ENCODE results near the gene PBX1. TPM values are rescaled to one million over a fixed set of nuclear protein-coding genes. Genes with fewer than 3 reads are reported as not detected.

The PBX1 gene
- total RNA-seq, 1 experiment from 2014 or later: 1.9 TPM

DNA sequence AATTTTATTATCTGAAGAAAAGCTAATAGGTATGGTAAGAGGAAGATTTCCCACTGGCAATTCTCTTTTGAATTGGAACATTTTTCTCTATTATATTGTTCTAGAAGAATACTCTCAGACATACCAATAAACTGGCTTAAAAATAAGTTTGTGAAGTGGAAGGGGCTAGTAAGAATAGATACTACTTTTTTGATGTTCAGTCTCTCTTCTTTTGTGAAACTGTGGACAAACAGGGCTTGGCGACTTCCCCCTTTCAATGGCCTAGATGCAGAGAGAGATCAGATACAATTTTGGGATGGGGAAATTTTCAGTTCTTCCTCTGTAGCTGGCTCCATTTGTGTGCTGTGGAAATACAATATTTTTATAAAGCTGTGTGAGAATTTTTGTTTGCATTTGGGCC lies 2.5 kb downstream of the PBX1 start:
- DNase-seq (ENCODE audit: low read depth, low spot score): no peak
- in situ Hi-C loops (cut with HindIII; ENCODE audit: low pct_unique_long_range_greater_than_20kb, low sequenced_read_pairs): no loop called here

DNA sequence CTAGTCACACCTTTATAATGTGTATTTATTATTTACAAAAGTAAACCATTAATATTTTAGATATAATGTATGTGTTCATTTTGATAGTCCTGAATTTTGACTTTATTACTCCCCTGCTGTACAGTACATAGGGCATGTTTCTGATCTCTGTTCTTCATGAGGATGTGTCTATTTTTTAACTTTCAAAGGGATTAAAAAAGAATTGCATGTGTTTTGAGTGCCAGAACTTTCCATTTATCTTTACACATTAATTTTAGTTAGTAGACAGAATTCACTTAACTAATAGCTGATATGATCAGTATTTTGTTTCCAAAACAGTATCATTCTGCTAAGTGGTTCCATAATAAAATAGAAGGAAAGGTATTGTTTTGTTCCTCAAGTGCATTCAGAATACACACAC lies 3.1 kb downstream of the PBX1 start:
- no peak for DNase-seq (ENCODE audit: low read depth, low spot score)
- in situ Hi-C loops (cut with HindIII; ENCODE audit: low pct_unique_long_range_greater_than_20kb, low sequenced_read_pairs): no loop called here

GRCh38 chr1:164562511-164562910 lies 3.5 kb downstream of the PBX1 start:
- in situ Hi-C loops (cut with HindIII; ENCODE audit: low pct_unique_long_range_greater_than_20kb, low sequenced_read_pairs): no loop called here
- DNase-seq (ENCODE audit: low read depth, low spot score): no peak

DNA sequence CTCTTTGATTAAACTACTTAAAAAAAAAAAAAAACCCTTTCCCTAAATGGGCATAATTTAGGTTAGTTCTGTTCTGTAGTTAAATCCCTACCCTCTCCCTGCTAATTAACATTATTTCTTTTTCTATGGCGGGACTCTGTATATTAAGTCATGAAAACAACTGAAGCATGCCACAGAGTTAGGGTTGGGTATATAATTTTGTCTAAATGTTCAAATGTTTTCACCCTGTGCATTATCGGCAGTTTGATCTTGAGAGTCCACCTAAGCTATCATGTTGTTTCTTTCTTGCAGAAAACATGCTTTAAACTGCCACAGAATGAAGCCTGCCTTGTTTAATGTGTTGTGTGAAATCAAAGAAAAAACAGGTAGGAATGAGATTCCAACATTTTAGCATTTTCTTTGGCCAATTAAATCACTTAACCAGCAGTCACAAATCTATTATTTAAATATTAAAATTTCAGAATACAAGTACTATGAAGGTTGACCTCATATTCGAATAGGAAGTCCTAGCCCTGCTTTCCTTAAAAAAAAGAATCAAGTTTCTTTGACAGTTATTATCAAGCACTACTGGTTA lies 4.0 kb downstream of the PBX1 start:
- DNase-seq (ENCODE audit: low read depth, low spot score): no peak
- in situ Hi-C loops (cut with HindIII; ENCODE audit: low pct_unique_long_range_greater_than_20kb, low sequenced_read_pairs): no loop called here

DNA sequence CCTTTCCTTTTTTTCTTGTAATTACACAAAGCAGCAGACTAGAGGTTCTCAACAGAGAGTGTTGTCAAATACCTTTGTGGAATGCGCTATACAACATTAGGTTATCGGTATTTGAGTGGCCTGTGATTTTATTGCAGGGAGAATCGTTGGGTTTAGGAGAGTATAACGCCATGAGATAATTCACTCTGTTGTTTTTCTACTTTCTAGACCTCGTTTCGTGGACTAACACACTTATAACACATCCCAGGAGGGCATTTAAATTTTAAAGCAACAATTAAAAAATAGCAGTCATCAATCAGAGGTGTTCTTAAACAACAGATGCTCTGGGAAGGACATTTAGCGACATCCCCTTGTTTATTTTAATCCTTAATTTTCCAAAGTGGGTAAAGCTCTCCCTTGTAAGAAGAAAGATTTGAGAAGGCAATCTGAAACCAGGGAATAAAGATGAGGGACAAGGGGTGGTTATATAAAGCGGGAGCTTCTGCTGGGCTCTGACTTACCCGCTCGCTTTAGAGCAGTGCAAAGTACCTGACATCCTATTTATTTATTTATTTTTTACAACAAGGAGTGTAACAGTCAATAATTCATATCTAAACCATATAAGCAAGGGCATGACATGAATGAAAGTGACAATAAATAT lies 4.9 kb downstream of the PBX1 start:
- in situ Hi-C loops (cut with HindIII; ENCODE audit: low pct_unique_long_range_greater_than_20kb, low sequenced_read_pairs): no loop called here
- DNase-seq (ENCODE audit: low read depth, low spot score): no peak

DNA sequence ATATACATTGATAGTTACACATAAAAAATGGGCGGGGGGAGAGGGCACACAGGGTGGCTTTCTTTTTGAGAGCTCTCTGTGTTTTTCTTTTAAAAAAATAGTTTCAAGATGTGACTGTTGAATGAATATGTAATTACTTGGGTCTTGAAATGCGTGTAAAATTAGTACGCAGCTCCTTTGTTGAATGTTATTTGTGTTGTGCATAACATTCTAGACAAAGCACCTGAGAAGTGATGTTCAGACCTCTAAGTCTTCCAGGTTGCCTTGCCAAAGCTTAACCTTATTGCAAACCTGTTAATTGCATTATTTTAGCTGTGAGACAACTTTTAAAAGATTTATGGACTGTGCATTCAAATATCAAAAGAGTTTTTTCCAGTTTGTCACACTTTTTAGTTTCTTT lies 5.4 kb downstream of the PBX1 start:
- in situ Hi-C loops (cut with HindIII; ENCODE audit: low pct_unique_long_range_greater_than_20kb, low sequenced_read_pairs): no loop called here
- no peak for DNase-seq (ENCODE audit: low read depth, low spot score)

DNA sequence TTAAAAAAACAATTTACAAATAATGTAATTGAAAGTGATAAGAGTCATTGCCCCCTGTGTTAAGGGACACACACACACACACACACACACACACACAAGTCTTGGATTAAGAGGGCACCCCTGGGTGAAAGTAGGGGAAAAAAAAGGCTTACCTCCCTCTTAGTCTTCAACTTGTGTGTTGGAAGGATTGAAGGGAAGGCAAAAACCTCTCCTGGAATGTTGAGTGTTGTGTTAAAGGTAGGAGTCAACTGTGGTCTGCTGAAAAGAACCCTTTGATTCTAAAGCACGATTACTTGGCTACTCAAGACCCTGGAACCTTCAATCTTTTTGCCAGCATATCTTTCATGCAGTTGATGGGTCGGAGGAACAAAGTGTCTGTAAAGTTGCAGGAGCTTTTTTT lies 6.4 kb downstream of the PBX1 start:
- in situ Hi-C loops (cut with HindIII; ENCODE audit: low pct_unique_long_range_greater_than_20kb, low sequenced_read_pairs): no loop called here
- no peak for DNase-seq (ENCODE audit: low read depth, low spot score)

DNA sequence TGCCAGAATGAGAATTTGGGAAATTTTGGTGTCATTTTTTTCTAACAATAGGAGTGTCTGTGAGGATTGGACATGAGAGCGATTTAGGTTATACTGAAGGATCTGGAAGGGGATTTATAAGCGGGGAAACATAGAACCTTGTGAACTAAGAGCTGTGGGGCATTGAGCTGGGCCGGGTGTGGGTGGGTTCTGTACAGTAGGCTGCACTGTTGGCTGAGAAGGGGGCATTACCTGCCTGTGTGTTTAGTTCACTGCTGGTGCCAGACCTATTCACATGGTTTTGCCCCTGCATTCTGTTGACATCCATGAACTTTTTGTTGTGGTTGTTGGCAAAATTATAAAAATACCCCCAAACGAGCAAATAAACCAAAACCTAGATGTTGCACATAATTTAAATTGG lies 8.8 kb downstream of the PBX1 start:
- no peak for DNase-seq (ENCODE audit: low read depth, low spot score)
- in situ Hi-C loops (cut with HindIII; ENCODE audit: low pct_unique_long_range_greater_than_20kb, low sequenced_read_pairs): no loop called here

- DNase-seq (ENCODE audit: low read depth, low spot score): no peak
- in situ Hi-C loops (cut with HindIII; ENCODE audit: low pct_unique_long_range_greater_than_20kb, low sequenced_read_pairs): no loop called here
Measured at GRCh38 chr1:164569241-164569640, 10.3 kb downstream of the PBX1 start.

DNA sequence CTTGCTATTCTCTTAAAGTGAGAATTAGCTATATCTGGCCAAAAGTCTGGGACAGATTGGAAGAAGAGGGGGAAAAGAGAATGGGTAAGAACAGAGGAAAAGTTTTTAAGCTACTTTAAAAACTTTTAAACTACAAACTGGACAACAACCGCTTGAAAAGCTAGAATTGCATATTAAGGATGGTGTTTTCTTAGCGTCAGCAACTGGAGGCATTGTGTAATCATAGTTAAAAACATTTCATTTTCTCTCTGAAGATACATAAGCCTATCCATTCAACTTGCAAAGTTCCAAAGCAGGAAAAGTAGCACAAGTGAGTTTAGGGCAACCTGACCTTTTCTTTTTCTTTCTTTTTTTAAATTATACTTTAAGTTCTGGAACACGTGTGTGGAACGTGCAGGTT lies 10.9 kb downstream of the PBX1 start:
- no peak for DNase-seq (ENCODE audit: low read depth, low spot score)
- in situ Hi-C loops (cut with HindIII; ENCODE audit: low pct_unique_long_range_greater_than_20kb, low sequenced_read_pairs): no loop called here

DNA sequence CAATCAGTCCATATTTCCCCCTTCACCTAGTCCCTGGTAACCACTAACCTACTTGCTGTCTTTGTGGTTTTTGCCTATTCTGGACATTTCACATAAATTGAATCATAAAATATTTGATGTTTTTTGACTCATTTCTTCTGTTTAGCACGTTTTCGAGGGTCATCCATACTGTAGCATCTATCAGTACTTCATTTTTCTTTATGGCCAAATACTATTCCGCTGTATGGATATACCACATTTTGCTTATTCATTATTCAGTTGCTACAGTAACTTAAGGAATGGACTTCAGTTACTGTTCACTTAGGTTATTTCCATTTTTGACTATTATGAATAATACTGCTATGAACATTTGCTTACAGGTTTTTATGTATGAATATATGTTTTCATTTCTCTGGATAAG lies 12.3 kb downstream of the PBX1 start:
- in situ Hi-C loops (cut with HindIII; ENCODE audit: low pct_unique_long_range_greater_than_20kb, low sequenced_read_pairs): no loop called here
- DNase-seq (ENCODE audit: low read depth, low spot score): no peak

- in situ Hi-C loops (cut with HindIII; ENCODE audit: low pct_unique_long_range_greater_than_20kb, low sequenced_read_pairs): no loop called here
- DNase-seq (ENCODE audit: low read depth, low spot score): no peak
Measured at GRCh38 chr1:164575356-164575886, 16.4 kb downstream of the PBX1 start.

DNA sequence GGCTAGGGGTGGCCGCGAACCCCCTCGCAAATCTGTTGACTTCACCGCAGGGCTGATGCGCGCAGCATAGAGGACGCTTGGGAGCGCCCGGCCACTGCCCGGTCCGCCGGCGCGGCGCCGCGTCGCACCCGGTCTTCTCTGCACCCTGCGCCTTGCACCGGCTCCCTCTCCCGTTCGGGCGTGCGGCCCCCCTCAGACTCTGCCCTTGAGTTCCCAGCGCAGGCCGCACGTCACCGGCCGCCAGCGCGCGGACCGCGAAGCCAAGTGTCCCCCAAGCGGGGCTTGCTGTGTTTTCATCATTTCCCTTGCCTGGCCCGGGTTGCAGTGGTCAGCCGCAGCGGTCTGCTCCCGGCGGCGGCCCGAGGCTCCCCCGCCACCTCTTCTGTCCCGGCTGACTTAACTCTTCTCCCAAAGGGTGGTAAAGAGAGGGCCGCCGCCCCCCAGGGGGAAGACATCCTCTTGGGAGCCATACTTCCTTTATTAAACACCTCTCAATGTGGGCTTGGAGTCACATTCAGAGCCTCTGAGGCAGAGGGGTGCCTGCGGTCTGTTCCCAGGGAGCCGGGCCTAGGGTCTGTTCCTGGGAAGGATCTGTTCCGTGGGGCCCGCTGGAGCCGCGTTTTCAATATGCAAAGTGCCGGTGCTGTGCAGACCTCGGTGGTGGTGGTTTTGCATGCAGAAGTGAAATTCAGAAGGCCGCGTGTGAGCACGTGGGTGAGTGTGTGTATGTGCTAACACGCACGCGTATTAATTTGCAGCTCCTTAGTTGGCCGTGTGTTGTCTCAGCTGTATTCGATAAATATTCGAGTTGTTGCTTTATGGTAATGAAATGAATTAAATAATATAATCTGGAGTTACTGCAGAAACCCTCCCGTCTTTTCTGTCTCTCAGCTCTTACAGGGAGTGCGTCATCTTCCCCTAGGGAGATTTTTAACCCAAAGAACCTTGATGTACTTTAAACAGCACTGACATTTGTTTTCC lies 17.6 kb downstream of the PBX1 start:
- DNase-seq (ENCODE audit: low read depth, low spot score): no peak
- in situ Hi-C loops (cut with HindIII; ENCODE audit: low pct_unique_long_range_greater_than_20kb, low sequenced_read_pairs): no loop called here

DNA sequence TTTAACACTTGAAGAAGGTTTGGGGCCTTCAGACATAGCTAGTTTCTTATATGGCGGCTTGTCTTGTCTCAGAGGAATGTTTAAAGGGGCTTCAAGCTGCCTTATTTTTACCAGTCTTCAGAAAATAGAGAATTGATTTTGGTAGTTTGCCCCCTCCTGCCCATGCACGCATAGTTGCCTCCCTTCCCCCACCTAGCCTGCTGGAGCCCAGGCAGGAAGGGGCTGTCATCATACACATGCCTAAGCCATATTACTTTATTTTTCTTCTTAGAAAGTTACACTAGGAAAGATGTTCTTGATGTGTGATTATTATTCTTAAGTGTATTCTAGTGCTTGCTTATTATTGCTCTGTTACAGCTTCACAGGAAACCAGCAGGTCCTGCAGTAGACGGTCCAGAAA lies 18.3 kb downstream of the PBX1 start:
- in situ Hi-C loops (cut with HindIII; ENCODE audit: low pct_unique_long_range_greater_than_20kb, low sequenced_read_pairs): no loop called here
- no peak for DNase-seq (ENCODE audit: low read depth, low spot score)

DNA sequence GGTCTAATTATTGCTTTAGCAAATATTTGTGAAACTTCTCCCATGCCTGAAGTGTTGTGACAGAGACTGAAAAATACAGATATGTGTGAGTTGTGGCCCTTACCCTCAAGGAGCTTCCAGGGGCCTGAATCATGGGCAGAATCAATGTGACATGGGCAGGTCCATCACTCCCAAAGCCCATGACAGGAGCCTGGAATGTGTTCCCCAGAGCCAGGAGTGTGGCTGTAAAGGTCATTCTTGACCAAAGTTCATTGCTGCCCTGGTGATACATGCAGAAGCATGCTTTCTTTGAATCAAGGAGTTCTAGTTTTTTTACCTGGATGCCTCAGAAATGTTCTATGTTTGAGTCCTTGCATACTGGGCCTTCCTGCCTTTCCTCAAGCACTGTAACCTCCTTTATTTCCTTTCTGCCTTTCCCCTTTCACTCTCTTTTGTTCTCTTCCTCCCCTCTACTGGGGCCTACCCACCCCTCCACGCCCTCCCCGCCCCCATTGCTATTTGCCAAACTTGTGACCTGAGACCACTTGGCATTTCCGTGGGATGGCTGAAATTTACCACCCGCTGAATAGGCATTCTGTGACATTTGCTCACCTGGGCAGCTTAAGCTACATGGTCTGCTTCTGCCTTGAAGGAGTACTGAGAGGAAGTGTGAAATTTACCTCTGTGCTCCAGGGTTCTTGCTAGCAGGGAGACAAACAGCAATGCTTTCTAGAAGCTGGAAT lies 19.7 kb downstream of the PBX1 start:
- in situ Hi-C loops (cut with HindIII; ENCODE audit: low pct_unique_long_range_greater_than_20kb, low sequenced_read_pairs): no loop called here
- DNase-seq (ENCODE audit: low read depth, low spot score): no peak

- DNase-seq (ENCODE audit: low read depth, low spot score): no peak
- in situ Hi-C loops (cut with HindIII; ENCODE audit: low pct_unique_long_range_greater_than_20kb, low sequenced_read_pairs): no loop called here
Measured at GRCh38 chr1:164579381-164579780, 20.4 kb downstream of the PBX1 start.

DNA sequence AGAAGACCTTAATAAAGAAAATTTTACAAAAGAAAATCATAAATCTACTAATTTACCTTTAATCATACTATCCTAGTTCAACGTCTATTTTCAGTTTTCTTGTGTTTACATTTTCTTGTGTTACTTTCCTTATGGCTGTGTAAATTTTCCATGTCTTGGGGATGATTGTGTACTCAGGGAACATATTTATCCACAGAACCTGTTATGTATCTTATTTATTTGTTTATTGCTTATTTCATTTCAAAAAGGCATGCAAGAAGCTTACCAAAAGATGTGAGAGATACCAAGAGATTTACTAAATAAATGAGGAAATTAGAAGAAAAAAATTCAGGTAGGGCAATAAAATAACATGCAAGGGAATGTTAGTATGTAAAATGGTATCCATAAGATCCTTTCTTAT lies 22.8 kb downstream of the PBX1 start:
- no peak for DNase-seq (ENCODE audit: low read depth, low spot score)
- in situ Hi-C loops (cut with HindIII; ENCODE audit: low pct_unique_long_range_greater_than_20kb, low sequenced_read_pairs): no loop called here

GRCh38 chr1:164583196-164583595 lies 24.2 kb downstream of the PBX1 start:
- in situ Hi-C loops (cut with HindIII; ENCODE audit: low pct_unique_long_range_greater_than_20kb, low sequenced_read_pairs): no loop called here

More at GRCh38 chr1:164583196-164583595, 24.2 kb downstream of the PBX1 start:
- no peak for DNase-seq (ENCODE audit: low read depth, low spot score)

All from SK-MEL-5 (cell line).